IPS-18c (cell line): Measurements from ENCODE around the gene NFASC.
A peak's percentile ranks its signal among the peaks of the same experiment; 100 is the strongest.

Experiments
- H3K4me3 ChIP-seq: 2 replicates; pipeline ENCODE4 v1.7.0; 2013; ENCODE audit warnings: low read depth, mild to moderate bottlenecking, low read length, moderate library complexity; ENCODE audit not compliant: insufficient read depth
- H3K9me3 ChIP-seq: one replicate; pipeline ENCODE4 v1.6.1; 2013; ENCODE audit warnings: mild to moderate bottlenecking, low read length, moderate library complexity; ENCODE audit not compliant: control insufficient read depth, insufficient read depth

The NFASC gene

DNA sequence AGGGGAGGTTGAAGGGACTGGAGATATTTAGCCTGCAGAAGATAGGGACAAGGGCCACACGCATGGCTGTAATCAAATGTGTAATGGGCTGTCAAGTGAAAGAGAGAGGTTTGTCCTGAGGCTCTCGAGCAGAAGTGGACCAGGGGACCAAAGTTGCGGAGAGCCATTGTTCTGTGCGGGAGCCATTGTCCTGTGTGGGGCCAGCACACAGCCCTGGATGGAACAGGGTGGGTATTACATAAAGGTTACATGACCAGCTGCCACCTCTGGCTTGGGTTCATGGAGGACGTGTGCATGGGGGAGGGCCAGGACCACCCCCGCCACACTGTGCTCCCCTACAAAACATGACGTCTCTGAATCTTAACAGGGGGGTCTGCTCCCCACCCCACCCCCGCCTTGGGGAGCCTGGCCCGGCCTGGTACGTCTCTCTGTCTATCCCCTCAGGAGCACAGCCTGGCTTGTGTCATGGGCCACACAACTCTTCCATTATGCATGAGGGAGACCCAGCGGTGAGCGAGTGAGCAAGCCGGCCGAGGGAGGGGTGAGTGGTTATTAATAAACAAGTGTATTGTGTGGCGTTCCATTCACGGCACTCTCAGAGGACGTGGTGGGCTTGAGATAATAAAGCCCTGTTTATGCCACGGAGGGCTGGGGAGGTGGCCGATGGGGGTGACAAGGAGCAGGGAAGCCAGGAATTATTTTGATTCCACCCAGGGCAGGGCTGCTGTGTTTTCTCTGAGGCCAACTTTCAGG, at the start of gene NFASC:
NFASC (plus strand) TSS at position 703 of the 753 bp plus-strand sequence. CDS start 73,454 bp downstream, outside the sequence.
- Histone ChIP-seq H3K9me3 (peaks cover 2% of the 10 kb centered on the region), H3K4me3 (no peak within 1 kb of the TSS)

DNA sequence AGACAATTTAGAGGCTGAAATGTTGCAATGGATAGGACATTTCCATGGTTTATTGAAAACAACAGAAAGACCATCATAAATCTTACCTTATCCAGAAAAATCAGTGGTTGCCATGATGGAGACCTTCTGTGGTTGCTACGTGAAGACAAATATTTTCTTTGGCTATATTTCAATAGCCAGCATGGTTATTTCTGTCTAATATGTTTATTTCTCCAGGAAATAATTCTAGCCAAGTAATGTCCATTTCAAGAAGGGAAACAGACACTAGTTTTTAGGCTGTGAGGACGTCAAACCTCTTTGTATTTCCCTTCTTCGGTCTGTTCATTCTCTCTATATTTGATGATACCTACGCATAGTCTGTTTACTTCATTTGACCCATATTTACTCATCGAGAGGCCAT, 49.2 kb upstream of the NFASC start:
- Histone ChIP-seq H3K9me3 (no peaks in the 10 kb centered on the region), H3K4me3 (no peak overlapping the region)

DNA sequence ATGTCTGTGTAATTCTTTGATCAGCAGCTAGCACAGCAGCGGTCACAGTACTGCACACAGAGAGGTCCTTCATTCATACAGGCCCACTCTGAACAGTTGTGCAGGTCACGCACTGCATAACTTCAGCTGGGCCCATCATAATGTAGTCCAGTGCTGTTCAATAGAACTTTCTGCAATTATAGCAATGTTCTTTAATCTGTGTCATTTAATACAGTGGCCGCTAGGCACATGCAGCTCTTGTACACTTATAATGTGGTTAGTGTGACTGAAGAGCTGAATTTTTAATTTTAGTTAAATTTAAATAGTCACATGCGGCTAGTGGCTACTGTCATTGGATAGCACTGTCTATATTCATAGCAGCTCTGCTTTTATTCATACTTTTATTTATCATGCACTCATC, 48.7 kb upstream of the NFASC start:
- Histone ChIP-seq H3K4me3 (no peak overlapping the region), H3K9me3 (no peaks in the 10 kb centered on the region)

DNA sequence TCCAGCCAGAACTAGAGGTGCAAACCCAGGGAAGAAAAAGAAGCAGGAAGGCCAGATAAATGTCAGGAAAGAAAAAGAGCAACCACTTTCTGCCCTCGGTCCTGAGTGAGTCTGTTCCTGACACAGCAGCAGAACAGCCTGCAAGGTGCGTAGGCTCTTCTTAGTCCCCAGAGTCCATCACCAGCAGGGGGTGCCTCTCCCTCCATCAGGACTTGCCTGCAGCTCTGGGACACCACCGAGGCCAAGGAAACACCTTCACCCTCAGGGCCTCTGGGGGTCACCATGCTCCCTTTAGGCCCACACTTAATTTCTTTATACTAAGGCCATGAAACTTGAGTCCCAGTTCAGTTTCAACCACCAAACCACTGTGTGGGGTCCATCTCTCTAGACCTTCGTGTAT, 43.7 kb upstream of the NFASC start:
- Histone ChIP-seq H3K4me3 (no peak overlapping the region), H3K9me3 (peaks cover 2% of the 10 kb centered on the region)

DNA sequence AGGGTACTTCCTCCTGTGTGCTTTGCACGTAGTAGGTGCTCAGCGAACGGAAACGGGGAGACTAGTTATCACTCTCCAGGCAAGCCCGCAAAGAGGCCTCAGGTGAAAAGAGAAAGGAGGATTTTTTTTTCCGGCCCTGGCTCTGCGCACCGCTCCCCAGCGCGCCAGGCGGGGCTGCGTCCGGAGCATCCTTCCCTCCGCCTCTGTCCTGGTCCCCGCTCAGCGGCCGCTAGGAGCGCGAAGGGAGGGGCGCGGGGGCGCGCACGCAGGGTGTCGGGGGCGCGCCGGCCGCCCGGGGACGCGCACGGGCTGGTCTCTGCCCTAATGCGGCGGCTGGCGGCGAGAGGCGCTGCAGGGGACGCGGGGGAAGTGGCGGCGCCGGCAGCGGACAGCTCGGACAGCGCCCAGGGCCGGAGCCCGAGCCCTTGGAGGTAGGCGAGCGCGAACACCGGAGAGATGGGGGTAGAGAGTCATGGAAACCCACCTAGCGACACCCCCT, 42.3 kb upstream of the NFASC start:
- peaks cover 2% of the 10 kb centered on the region for H3K9me3 ChIP-seq
- peak overlapping the region; percentile 53 for H3K4me3 ChIP-seq

DNA sequence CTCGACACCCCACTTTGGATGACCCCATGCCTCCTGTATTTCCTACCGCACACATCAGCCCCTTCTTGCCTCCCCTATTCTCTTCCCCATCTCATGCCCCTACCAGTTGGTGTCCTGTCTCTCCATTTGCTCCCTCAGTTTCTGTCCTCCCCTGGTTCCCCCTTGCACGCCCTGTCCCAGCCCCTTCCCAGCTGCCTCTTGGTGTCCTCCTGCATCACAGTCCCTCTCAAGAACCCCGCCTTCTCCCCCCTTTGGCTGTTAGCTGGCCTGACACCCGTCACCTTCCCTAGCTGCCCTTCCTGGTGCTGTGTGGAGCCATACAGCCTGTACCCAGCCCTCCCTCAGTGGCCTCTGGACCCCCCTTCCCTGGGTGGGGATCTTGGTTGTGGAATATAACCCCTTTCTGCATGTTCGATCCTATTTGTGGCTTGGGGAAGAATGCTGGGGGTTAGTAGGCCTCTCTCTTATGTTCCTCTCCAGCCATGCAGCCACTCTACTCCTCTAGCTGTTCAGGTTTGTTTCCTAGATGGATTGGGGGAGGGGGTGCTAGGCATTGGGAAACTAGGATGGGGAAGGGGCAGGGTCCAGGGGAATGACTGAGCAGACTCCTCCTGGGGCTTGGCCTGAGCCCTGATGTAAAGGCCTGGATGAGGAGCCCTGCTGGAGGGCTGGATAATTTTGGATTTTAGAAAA, 41.4 kb upstream of the NFASC start:
- peaks cover 2% of the 10 kb centered on the region for H3K9me3 ChIP-seq
- peak overlapping the region; percentile 53 for H3K4me3 ChIP-seq

DNA sequence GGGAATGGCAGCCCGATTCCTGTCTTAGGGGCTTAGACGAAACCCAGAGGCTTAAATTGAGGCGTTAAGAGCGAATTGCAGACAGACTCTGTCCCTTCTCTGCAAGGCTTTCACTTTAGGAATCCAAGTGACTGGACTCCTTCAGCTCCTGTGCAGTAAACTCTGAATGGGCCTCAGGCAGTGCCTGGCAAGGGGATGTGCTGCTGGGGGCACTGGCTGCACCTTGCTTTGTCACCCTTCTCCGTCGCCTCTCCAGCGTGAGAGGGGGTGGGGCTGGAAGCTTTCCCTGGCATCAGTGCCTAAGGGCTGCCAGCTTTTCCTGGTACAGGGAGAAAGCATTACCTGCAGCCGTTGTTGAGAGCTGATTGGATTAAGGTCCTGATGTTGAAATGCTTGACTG, 39.9 kb upstream of the NFASC start:
- Histone ChIP-seq H3K4me3 (no peak overlapping the region), H3K9me3 (peaks cover 2% of the 10 kb centered on the region)

DNA sequence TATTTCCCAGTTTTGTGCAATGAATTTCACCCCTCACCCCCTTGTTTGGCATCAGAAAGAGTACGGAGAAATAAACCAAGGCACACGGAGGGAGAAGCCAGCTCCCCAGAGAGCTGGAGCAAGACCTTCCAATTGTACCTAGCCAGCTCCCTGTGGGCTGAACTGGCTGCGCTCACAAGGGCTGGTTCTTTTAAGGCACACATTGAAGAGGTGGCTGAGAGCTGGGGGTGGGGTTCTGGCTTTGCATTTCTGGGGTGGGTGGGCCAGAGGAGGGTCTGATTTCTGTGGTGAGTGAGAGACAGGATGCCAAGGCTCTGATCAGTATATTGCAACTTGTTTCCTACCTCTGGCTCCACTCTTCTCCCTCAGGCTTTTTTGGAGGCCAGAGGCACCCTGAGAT, 39.5 kb upstream of the NFASC start:
- Histone ChIP-seq H3K9me3 (peaks cover 2% of the 10 kb centered on the region), H3K4me3 (no peak overlapping the region)

DNA sequence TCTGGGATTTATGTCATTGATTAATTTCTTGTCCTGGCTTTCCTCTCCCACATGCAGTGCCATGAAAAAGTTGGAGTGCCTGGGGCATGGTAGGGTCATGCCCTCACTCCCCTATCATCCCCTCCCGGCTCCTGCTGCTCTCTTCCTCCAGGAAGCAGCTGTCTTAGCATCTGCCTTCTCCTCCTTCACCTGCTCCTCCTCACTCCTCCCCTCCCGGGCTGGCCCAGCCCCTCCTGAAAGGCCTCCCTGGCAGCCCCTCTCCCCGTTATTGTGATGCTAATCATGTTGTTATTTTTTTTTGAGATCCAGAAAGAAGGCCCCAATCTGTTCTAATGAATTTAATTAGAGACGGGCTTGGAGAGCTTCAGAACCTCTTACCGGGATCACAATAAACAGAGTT, 36.3 kb upstream of the NFASC start:
- Histone ChIP-seq H3K4me3 (no peak overlapping the region), H3K9me3 (peaks cover 2% of the 10 kb centered on the region)

DNA sequence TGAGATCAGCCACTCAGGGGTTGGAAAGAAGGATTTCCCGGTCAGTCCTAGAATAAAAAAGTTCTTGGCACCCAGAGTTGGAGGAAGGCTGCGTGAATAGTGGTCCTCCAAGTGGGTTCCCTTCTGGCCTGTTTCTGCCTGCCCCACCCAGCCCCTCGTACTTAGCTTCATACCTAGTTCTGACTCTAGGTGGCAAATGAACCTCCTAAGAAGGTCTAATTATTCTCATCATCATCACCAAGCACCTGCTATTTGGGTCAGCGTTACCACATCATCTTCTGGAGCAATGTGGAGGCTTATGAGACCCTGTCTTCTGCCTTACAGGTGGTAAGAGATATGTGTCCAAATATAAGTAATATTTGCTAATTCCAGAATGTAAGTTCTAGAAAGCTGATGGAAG, 35.9 kb upstream of the NFASC start:
- Histone ChIP-seq H3K9me3 (peaks cover under 1% of the 10 kb centered on the region), H3K4me3 (no peak overlapping the region)

DNA sequence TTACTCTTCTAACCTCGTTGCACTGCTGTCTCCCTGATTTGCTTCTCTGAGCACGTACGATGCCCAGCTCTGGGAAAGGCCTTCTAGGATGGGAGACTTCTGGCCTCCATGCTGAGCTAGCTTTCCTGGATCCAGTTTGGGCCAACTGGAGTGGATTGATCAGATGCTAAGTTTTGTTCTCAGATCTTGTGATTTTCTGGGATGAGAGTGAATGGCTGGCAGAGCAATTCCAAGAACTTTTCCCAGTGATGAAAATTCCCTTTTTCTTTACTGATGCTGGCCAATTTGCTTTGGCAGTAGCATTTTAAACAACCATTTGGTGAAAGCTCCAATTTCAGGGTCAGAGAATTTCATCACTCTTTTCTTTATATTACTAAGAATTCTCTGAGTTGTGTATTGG, 34.9 kb upstream of the NFASC start:
- Histone ChIP-seq H3K4me3 (no peak overlapping the region), H3K9me3 (no peaks in the 10 kb centered on the region)

DNA sequence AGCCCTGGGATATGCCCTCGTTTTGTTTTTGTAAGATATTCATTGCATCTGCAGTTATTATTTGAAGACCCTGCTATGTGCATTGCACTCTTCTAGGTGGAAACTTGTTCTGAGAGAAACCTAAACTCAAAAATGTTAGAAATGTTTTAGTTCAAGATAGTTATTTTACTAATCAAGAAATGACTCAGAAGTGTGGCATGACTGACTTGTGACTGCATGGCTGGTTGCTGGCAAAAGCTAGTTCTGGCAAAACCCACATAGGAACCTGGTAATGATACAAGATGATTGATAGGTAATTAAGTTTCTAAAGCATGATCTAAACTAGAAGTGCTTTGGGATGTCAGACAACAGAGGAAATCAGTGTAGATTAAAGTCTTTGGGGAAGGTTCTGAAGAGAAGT, 33.8 kb upstream of the NFASC start:
- H3K9me3 ChIP-seq, result no peaks in the 10 kb centered on the region
- H3K4me3 ChIP-seq, result no peak overlapping the region

DNA sequence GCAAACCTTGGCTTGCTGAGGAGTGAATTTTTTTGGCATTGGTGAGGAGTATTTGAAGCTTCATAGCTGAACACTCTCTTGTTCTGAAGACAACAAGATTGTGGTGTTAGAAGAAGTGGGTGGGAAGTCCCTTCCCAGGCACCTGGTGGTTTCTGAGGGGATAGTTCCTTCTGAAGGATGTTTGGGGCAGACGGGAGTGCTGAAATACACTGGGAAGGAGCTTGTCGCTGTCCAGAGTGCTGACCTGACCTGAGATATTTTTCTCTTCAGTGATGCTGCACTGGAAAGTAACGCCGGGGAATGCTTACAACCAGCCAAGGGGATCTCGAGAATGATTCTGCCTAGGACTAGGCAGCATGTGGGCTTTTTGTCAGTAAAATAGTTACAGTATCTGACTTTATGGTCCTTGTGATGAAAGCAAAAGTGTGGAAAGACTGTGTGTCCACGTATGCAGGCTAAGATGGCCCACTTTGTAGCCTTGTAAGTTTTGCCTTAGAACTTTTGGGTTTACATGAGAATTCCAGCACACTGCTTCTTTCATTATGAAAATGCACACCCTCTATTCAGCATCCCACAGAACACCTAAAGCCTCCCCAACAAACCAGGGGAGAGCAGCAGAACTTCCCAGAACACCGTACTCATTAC, 33.1 kb upstream of the NFASC start:
- Histone ChIP-seq H3K9me3 (no peaks in the 10 kb centered on the region), H3K4me3 (no peak overlapping the region)

DNA sequence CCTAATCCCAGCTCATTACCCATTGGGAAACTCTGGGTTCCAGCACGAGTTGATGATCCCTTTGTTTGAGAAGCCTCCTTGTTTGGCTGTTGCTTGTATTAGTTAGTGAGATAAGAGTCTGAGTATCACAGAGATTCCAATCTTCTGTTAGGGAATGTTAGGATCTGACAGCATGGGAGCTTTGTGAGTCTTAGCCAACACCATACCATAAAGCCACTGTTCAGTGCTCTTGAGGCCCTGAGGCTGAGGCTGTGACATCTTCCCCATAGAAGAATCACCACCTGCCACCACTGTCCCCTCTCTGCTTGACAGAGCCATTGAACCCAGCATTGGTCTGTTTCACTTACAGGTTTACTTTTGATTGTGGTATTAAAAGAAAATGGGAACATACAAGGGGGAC, 29.3 kb upstream of the NFASC start:
- Histone ChIP-seq H3K4me3 (no peak overlapping the region), H3K9me3 (no peaks in the 10 kb centered on the region)

DNA sequence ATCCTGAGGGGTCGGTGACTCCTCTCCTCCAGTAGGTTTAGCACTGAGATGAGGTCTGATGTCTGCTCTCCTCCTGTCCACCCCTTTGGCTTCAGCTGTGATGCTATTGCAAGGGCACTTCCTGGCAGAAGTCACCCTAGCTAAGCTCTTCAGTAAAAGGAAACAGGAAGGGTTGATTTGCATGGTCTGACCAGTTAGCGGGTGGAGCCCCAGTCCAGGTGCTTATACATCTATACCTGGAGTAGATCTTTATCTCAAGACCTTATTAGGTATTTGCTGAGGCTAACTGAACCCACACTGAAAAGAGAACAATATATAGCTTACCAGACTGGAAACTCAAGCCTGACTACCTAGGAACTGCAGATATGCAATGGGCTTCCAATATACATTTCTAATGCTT, 28.9 kb upstream of the NFASC start:
- Histone ChIP-seq H3K4me3 (no peak overlapping the region), H3K9me3 (no peaks in the 10 kb centered on the region)

DNA sequence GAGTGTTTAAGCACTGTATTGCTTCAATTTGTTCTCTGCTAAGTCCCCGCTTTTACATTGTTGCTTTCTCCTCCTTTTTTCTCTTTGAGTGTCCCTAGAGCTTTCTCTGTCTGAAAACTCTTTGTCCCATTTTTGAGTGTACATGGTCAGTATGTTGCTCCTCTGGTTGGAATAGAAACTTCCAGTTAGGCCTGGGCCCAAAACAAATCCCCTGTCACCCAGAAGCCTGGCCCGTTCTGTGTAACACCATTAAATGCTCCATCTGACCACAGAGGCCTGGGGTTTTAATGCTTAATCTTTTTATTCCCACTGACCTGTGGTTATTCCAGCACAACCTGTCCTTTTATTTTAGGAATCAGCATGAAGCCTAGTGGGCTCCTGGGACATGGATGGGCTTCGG, 28.3 kb upstream of the NFASC start:
- Histone ChIP-seq H3K9me3 (no peaks in the 10 kb centered on the region), H3K4me3 (no peak overlapping the region)

DNA sequence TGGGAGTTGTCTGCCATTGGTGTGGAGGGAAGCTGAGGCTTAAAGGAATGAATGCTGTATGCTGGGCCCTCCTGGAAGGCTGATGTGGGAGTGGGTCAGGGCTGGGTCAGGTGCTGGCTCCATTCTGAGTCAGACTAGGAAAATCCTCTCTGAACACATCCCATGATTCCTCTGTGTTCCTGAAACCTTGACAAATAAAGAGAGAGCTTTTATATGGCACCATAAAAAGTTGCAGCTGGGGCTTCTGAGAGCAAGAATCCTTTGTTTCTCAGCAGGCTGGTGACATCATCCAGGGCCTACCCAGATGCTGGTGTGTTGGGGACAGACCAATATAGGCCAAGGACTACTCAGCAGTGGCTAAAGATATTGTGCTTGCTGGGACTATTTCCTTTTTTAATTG, 27.8 kb upstream of the NFASC start:
- no peak overlapping the region for H3K4me3 ChIP-seq

DNA sequence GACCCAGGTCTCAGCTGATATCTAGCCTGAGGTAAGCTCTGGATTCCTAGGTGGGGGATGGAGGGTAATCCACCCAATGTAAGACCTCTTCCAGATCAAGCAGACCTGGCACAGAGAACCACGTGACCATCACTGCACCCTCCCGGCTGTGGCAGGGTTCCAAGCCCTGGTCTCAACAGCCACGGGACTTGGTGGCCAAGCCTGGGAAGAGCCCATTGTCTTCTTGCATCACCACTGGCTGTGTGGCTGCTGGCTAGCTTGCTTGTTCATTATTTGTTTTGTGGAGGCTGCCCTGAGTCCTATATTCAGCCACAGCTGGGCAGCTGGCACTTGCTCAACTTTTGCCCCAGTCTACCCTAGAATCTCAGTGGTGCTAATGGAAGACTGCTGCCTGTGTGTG, 24.1 kb upstream of the NFASC start:
- H3K4me3 ChIP-seq, result no peak overlapping the region
- H3K9me3 ChIP-seq, result no peaks in the 10 kb centered on the region

More for the DNA sequence above, 27.8 kb upstream of the NFASC start:
- H3K9me3 ChIP-seq, result no peaks in the 10 kb centered on the region
